M059J (cell line): Measurements from ENCODE around the gene SMNDC1. TPM values are rescaled to one million over a fixed set of nuclear protein-coding genes. Genes with fewer than 3 reads are reported as not detected.
"Not testable (repeated sequence)": the region's sequence is repeated elsewhere in the genome, so short reads cannot be mapped to it uniquely, and the experiment has no call there.

Source experiments
- DNase-seq: peaks from one replicate; pipeline ENCODE4 v3.0.0-alpha.2; 2012; ENCODE audit warnings: low read depth
- total RNA-seq: library from RNA; depleted of rRNA; stranded (reverse); fragments of >200 nt; shearing (Covaris generic); gene quantifications from 2 replicates; pipeline ENCODE4 v1.2.3, GENCODE V29; 2014; rRNA removed

Gene SMNDC1
- total RNA-seq = 8.4 and 13.3 TPM in 2 replicates

DNA sequence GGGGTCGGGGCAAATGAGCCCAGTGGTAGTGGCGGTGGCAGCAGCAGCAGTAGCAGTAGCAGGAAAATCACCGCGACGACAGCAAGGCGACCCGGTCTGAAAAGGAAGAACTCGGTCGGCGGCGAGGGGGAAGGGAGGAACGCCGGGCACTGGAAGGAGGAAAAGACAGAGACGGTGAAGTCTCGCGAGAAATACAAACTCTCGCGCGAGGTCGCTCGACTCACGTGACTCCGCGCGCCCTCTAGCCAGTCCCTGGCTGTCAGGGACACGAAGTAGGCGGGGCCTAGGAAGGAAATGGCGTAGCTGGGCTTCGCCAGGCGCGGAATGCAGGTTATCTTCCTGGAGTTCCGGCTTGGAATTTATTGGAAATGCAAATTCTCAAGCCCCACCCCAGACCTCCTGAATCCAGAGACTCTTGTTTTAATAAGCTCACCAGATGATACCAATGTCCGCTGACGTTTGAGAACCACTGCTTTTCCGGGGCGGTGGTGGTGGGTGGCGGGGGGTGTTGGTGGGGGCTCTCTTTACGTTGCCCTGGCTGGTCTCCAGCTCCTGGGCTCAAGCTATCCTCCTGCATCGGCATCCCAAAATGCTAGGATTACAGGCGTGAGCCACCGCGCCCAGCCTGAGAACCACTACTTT, at the start of gene SMNDC1:
TSS of gene SMNDC1 (minus strand) at position 141 of the 642 bp plus-strand sequence. CDS start 1,333 bp downstream, outside the sequence.
- DNase-seq = peak; percentile 98

DNA sequence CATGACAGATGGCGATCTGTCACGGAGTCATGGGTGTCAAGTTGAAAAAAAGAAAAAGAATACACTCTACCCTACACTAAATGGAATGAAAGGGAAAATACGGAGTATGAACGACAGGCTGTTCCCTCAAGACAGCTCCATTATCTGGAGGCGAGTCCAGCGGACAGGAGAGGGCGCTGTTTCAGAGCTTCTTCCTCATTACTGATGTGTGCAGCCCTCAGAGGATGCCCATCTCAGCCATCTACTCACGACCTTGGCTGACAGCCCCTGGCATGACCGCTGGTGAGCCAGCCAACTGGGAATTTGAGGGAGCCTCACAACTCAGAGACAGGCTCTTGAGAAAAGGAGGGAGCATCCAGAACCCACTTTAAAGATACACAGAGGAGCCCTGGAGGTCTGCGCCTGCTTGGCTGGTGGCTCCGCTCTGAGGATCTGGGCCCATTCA, 49.6 kb upstream of the SMNDC1 start:
- peak; percentile 88 for DNase-seq

DNA sequence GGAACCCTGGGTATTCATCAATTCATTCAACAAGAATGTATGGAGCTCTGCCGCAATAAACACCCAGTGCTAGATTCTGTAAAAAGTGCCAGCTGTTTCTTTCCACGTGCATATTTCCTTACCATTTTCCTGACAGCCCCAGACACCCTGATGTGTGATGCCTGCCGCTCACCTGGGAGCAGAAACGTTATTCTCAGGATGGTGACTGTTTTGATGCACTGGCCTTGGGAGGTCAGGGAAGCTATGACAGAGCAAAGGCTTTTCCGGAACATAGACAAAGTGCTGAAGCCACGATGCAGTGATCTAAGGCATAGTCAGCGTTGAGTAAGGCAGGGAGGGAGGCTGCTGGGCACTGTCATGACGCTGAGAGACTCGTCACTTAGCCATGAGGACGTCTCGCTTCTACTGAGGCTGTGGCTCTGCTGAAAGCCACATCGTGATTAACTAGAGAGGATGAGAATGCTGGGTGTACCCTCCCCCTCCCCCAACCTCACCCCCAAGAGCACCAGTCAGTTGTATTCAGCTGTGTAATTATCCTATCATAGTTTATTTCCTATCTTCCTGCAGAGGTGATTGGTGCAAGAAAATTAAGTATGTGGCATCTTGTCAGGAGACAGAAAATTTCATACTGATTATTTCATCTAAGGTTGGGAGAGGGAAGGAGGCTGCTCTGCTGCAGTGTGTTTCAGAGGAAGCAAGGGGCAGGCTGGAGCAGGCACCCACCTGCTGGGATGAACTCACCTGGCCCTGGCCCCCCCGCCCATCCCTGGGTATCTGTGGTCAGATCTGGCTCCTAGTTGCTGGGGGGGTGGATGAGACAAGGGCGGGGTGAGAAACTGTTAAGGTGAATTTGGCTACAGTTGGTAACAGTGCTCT, 48.8 kb upstream of the SMNDC1 start:
- DNase-seq = peak; percentile 91

DNA sequence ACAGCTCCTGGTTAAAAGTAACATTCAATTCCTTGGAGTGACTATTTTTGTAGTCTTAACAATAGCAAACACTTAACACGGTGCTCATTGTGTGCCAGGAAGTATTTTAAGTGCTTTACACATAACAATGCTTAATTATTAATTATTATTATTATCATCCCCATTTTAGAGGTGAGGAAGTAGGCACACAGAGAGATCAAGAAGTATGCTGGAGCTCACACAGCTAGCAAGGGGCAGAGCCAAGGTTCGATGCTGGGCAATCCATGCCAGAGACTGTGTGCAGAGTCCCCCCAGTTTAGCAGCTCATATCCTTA, 48.2 kb upstream of the SMNDC1 start:
- no peak for DNase-seq

DNA sequence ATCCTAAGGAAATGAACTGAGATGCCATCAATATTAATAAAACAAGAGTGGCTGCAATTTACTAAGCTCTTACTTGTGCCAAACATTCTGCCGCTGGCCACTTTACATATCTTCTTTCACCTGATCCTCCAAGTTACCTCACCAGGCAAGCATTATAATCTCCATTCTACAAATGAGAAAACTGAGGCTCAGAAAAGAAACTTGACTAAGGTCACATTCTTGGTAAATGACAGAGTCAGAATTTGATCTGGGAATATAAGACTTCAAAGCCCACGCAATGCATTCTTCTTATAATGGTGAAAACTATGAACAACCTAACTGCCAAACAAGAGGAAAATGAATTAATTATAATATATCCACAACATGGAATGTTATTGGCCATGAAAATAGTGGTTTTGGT, 46.1 kb upstream of the SMNDC1 start:
- no peak for DNase-seq

DNA sequence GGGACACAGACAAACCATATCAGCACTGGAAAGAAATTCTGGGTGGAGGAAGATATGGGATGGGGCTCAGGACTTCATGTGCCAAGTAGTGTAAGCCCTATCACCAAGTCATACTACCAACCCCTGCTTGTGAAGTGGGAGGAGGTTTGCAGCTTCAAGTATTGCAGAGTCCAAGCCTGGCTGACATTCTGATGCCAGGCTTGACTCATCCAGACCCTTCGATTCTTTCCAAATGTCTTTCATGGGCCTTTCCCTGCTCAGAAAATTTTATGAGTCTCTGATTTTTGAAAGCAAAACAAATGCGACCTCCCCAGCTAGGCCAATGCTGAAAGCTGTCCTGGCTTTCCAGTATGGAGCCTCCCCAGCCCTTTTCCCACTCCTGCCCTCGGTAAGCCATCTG, 45.1 kb upstream of the SMNDC1 start:
- no peak for DNase-seq

DNA sequence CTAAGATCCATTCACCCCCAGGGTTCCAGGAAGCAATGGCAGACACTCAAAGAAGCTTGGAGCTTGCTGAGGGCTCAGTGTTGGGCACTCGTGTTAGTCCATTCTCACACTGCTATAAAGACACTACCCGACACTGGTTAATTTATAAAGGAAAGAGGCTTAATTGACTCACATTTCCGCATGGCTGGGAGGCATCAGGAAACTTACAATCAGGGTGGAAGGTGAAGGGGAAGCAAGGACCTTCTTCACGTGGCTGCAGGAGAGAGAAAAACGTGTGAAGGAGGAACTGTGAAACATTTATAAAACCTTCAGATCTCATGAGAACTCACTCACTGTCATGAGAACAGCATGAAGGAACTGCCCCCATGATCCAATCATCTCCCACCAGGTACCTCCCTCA, 44.7 kb upstream of the SMNDC1 start:
- DNase-seq = no peak

DNA sequence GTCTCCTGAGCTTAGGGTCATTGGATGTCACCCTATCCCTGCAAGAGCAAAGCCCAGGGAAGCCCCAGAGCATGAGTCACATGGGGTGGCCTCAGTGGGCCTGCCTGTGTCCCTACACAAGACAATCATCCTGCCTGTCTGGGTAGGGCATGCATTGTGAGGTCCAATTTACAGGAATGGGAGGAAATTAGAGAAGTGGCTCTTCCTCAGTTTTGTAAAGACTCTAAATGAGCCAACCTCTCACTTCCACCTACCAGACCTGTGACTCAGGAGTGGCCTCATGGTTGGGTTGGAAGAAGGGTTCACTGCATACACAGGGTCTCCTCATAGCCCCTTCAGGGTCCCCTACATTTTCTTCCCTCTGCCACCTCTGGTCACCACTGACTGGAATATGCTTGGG, 43.6 kb upstream of the SMNDC1 start:
- DNase-seq = no peak

DNA sequence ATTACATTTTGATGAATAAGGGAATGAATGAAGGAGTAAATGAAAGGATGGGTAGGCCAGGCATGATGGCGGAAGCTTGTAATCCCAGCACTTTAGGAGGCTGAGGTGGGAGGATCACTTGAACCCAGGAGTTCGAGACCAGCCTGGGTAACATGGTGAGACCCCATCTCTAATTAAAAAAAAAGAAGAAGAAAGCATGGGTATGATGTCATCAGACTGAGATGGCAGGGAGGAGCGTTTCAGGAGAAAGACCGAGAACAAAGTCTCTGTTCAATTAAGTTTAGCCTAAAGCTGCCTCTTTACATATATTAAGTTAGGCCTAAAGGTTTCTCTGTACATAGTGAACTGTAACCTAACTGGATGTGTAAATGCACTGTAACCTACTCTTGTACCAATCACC, 42.2 kb upstream of the SMNDC1 start:
- DNase-seq = no peak

DNA sequence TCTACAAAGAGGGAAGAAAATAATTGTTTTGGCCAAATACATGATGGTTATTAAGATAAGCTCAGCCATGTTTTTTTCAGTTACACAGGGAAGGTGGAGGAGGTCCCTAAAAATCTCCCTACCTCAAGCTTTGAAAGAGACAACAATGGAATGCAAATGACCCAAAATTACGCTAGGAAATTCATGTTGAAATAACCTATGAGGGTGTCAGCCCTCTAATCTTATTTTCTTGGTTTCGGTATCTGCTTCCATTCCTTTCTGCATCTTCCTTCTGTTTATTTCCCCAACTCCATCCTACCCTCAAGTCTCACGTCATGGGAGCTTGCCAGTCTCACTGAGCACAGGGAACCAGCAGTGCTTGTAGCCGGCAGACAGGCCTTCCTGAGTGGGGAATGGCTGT, 40.6 kb upstream of the SMNDC1 start:
- no peak for DNase-seq

DNA sequence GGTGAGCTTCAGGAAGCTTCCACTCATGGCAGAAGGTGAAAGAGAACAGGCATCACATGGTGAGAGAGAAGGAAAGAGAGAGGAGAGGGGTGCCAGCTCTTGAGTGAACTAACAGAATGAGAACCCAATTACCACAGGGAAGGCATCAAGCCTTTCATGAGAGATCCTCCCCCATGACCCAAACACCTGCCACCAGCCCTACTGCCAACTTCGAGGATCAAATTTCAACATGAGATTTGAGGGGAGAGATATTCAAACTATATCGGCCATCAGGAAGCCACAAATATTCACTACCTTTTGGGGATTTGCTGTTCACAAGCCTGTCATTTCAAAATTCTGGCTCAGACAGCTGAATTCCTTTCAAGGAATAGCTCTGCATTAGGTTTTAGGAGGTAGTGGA, 39.9 kb upstream of the SMNDC1 start:
- peak; percentile 42 for DNase-seq

DNA sequence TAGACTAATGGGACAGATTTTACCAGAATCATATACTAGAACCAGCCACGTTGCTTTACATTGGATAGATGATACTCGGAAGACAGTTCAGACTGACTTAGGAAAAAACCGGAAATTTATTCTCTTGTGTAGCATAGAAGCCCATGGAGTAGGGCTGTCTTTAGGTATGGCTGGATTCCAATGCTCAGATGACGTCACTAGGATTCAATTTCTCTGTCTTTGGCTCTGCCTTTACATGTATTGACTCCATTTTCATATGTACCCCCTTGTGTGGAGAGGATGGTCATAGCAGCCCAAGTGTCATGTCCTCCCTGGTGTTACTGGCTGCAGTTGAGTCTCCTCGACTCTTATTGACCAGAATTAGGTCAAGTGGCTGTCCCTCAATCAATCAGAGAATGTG, 39.2 kb upstream of the SMNDC1 start:
- no peak for DNase-seq

DNA sequence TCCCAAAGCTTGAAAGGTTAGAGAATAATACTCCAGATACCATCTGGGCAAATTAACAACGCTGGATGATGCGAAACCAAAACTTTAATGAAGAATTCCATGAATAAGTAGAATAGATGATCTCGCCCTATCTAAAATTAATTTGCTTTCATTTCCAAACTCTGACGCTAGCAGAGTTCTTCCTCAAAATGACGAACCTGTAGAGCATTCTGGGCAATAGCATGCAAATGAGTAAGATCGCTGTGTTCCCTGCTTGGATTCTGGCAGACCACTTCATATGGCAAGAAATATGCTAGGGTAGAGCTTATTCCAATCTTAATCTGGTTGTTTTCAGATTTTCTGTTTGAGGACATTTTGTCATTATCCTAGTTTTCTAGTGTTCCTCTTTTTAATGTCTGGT, 36.1 kb upstream of the SMNDC1 start:
- no peak for DNase-seq

DNA sequence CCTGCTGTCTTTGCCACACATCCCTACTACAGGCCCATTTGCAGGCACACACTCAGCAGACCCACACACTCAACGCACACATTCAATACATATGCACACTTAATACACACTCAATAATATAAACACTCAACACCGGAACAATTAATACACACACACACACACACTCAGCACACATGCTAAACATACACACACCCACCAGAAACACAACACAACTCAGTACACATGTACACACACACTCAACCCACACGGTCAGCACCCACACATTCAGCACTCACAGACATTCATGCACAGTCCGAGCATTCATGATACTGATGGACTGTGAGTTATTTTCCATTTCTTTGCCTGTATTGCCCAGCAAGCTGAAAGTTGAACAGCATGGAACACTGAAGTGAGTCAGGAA, 35.4 kb upstream of the SMNDC1 start:
- DNase-seq = no peak

DNA sequence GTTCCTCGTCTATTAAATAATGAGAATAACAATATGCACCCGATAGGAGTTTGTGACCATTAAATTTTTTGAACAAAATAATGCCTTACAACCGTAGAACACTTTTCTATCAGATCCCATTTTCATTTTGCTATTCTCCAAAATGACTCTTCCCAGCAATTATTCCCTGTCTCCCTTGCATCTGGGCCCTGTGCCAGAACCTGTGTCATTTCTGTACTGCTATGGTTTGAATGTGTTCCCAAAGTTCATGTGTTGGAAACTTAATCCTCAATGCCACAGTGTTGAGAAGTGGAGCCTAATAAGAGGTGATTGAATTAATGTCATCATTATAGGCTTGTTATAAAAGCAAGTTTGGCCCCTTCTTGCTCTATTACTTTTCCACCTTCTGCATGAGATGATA, 33.2 kb upstream of the SMNDC1 start:
- peak; percentile 77 for DNase-seq

DNA sequence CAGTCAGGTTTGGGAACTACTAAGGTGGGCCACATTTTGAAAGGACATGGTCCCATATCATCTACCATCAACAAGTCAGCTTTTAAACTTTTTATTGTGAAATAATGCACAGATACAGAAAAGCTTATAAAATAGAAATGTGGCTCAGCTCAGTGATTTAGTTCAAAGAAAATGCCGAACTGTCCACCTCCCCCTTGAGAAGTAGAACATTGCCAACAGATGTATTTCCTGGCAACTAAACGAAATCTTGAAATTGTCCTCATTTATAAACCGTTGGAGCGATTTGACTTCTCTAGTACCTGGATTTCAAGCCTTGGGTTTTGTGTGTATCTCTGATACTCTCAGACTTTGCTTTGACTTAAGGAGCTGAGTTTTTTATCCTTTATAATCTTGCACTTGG, 32.7 kb upstream of the SMNDC1 start:
- no peak for DNase-seq

DNA sequence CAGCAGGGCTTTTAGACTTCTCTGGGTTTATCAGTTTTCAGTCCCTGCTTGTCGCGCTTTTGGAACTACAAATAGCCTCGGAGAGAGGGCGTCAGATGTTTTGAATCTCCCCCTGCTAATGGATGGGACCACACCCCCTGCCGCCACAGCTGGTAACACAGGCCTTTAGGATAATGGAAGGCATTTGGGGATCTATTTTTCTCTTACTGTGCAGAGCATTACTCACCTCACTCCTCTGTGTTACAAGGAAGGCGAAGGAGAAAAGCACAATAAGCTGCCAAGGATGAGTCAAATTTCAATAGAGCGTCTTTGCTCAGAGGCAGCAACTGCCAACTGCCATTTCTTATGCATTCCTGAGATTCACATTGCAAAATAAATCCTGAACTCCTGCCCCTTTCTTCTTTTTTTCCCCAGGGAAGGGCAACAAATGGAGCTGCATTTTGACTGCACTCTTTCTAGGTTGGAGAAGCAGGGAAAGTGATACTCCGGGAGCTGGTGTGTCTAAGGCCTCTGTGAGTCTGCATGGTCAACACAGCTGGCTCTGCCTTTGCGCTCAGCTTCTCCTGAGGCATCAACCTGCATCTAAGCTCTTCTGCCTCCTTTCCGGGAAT, 31.5 kb upstream of the SMNDC1 start:
- peak; percentile 96 for DNase-seq

DNA sequence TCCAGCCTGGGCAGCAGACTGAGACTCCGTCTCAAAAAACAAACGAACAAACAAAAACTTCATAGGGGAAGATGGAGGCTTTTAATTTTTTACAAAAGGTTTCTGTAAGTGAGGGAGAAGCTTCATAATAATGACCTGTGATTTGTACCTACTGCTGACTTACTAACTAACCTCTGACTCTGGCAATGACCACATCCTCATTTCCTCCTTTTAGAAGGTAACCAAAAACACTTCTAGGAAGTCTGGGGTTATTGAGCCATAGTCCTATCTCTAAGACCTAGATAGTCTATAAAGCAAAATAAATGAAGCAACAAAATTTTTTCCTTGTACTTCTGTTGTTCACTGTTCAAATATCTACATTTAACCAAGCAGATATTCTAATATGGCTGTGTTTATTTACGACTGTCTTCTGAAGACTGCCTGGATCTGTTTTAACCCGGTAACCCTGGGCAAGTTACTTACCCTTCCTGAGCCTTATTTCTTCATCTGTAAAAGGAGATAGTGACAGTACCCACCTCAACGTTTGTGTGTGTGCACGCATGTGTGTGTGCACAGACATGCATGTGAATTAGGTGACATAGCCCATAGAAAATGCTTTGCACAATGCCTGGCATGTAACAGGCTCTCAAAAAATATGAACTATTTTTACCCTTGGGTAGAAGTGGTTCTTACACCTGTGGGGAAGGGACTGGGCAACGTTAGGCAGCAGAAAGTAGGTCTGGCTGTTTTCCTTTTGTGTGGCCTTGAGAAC, 30.8 kb upstream of the SMNDC1 start:
- peak; percentile 25 for DNase-seq

DNA sequence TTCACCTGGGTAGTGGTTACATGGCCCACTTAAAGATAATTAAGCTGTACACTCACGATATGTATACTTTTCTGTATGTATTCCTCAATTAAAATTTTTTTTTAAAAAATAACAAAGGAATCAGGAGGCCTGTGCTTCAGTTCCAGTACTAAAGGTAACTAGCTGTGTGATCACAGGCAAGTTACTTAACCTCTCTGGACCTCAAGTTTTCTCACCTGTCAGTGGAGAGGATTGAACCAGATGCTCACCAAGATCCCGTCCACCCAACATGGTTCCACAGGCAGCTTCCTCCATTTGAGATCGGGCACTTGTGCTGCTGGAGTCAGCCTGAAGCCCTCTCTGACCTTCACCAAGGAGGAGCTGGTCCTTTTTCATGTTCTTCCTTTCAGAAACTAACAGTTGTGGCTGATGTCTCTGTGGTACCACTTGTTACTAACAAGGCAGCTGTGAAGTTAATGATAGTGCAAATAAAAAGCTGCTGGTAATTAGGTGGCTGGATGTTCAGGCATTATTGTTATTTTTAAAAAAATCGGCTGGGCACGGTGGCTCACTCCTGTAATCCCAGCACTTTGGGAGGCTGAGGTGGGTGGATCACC, 29.4 kb upstream of the SMNDC1 start:
- no peak for DNase-seq

DNA sequence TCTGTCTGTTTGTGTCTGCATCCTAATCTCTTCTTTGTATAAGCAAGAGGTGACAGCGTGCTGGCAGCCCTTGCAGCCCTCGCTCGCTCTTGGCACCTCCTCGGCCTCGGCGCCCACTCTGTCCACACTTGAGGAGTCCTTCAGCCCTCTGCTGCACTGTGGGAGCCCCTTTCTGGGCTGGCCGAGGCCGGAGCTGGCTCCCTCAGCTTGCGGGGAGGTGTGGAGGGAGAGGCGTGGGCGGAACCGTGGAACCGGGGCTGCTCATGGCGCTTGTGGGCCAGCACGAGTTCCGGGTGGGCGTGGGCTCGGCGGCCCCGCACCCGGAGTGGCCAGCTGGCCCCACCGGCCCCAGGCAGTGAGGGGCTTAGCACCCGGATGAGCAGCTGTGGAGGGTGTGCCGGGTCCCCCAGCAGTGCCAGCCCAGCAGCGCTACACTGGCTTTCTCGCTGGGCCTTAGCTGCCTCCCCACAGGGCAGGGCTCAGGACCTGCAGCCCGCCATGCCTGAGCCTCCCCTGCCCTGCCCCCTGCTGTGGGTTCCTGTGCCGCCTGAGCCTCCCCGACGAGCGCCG, 26.6 kb upstream of the SMNDC1 start:
- DNase-seq = not testable (repeated sequence)

DNA sequence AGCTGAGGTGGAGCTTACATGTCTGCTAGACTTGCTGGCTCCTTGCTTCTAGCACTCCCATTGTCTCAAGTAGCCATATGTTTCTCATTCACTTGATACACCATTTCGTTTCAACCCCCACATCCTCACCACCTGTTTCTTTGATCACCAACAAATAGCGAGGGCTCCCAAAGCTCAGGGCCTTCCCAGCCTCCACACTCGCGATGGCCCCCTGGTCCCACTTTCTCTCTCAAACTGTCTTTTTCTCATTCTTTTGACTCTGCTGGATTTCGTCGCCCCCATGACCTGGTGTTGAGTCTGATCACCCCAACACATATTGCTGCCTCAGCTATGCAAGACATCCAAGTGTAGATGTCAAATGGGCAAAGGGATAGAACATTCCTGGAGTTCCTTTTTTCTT, 26.0 kb upstream of the SMNDC1 start:
- DNase-seq = no peak
